ENCODE results near the gene VIPR1.

The VIPR1 gene

GRCh38 chr3:42529468-42529867 lies 27.0 kb downstream of the VIPR1 start:
- no peak overlapping the region for H3K4me3 ChIP-seq (ENCODE audit: low read depth, low read length, poor library complexity, severe bottlenecking)
- H3K27ac ChIP-seq (ENCODE audit: low read depth, low read length, poor library complexity, severe bottlenecking), result no peak overlapping the region
- TF ChIP-seq CTCF (IDR thresholded peaks at IDR 0.05; ENCODE audit: low read length), result no peak
- no peak for TF ChIP-seq EZH2 (IDR thresholded peaks at IDR 0.05; ENCODE audit: borderline replicate concordance, low read length)
- no peaks in the 10 kb centered on the region for H3K9me2 ChIP-seq (ENCODE audit: low read depth, low read length)
- no peaks in the 10 kb centered on the region for H3F3A ChIP-seq (ENCODE audit: insufficient read depth, low read length)
- no peaks in the 10 kb centered on the region for H3K9me3 ChIP-seq (ENCODE audit: low read length)
- no peak overlapping the region for H2AFZ ChIP-seq (ENCODE audit: low read length)
- no peaks in the 10 kb centered on the region for H3K79me2 ChIP-seq (ENCODE audit: insufficient read depth, low read length)
- no peaks in the 10 kb centered on the region for H4K20me1 ChIP-seq (ENCODE audit: insufficient read depth, low read length)
- H3K4me1 ChIP-seq (ENCODE audit: insufficient read depth, low read length, severe bottlenecking), result no peaks in the 10 kb centered on the region
- H3K36me3 ChIP-seq (ENCODE audit: insufficient read depth, low read length), result no peaks in the 10 kb centered on the region
- H3K4me2 ChIP-seq (ENCODE audit: low read length), result no peak overlapping the region
- no peaks in the 10 kb centered on the region for H3K27me3 ChIP-seq (ENCODE audit: insufficient read depth, low read length)
- H3K9ac ChIP-seq (ENCODE audit: low read length), result no peak overlapping the region

GRCh38 chr3:42530073-42530472 lies 27.6 kb downstream of the VIPR1 start:
- H3K4me2 ChIP-seq (ENCODE audit: low read length), result no peak overlapping the region
- H3K36me3 ChIP-seq (ENCODE audit: insufficient read depth, low read length), result no peaks in the 10 kb centered on the region
- TF ChIP-seq EZH2 (IDR thresholded peaks at IDR 0.05; ENCODE audit: borderline replicate concordance, low read length) (no peak), CTCF (IDR thresholded peaks at IDR 0.05; ENCODE audit: low read length) (no peak)
- H3K9me2 ChIP-seq (ENCODE audit: low read depth, low read length), result no peaks in the 10 kb centered on the region
- H3K27me3 ChIP-seq (ENCODE audit: insufficient read depth, low read length), result no peaks in the 10 kb centered on the region
- no peaks in the 10 kb centered on the region for H4K20me1 ChIP-seq (ENCODE audit: insufficient read depth, low read length)
- no peak overlapping the region for H3K27ac ChIP-seq (ENCODE audit: low read depth, low read length, poor library complexity, severe bottlenecking)
- no peaks in the 10 kb centered on the region for H3K4me1 ChIP-seq (ENCODE audit: insufficient read depth, low read length, severe bottlenecking)
- no peaks in the 10 kb centered on the region for H3K79me2 ChIP-seq (ENCODE audit: insufficient read depth, low read length)
- H3F3A ChIP-seq (ENCODE audit: insufficient read depth, low read length), result no peaks in the 10 kb centered on the region
- no peaks in the 10 kb centered on the region for H3K9me3 ChIP-seq (ENCODE audit: low read length)
- no peak overlapping the region for H2AFZ ChIP-seq (ENCODE audit: low read length)
- H3K9ac ChIP-seq (ENCODE audit: low read length), result no peak overlapping the region
- no peak overlapping the region for H3K4me3 ChIP-seq (ENCODE audit: low read depth, low read length, poor library complexity, severe bottlenecking)

- H3K4me3 ChIP-seq (ENCODE audit: low read depth, low read length, poor library complexity, severe bottlenecking), result no peak overlapping the region
Observed at GRCh38 chr3:42531470-42531869, 29.0 kb downstream of the VIPR1 start.

More at GRCh38 chr3:42531470-42531869, 29.0 kb downstream of the VIPR1 start:
- Histone ChIP-seq H4K20me1 (ENCODE audit: insufficient read depth, low read length) (no peaks in the 10 kb centered on the region), H3K27ac (ENCODE audit: low read depth, low read length, poor library complexity, severe bottlenecking) (no peak overlapping the region), H3K27me3 (ENCODE audit: insufficient read depth, low read length) (no peaks in the 10 kb centered on the region), H3K9me3 (ENCODE audit: low read length) (no peaks in the 10 kb centered on the region), H3K9me2 (ENCODE audit: low read depth, low read length) (no peaks in the 10 kb centered on the region), H3F3A (ENCODE audit: insufficient read depth, low read length) (no peaks in the 10 kb centered on the region), H3K4me2 (ENCODE audit: low read length) (no peak overlapping the region), H3K79me2 (ENCODE audit: insufficient read depth, low read length) (no peaks in the 10 kb centered on the region), H3K9ac (ENCODE audit: low read length) (no peak overlapping the region), H3K4me1 (ENCODE audit: insufficient read depth, low read length, severe bottlenecking) (no peaks in the 10 kb centered on the region), H2AFZ (ENCODE audit: low read length) (no peak overlapping the region), H3K36me3 (ENCODE audit: insufficient read depth, low read length) (no peaks in the 10 kb centered on the region)
- TF ChIP-seq EZH2 (IDR thresholded peaks at IDR 0.05; ENCODE audit: borderline replicate concordance, low read length) (no peak), CTCF (IDR thresholded peaks at IDR 0.05; ENCODE audit: low read length) (no peak)
